H1 (cell line): Measurements from ENCODE around the gene CERS1. TPM values are rescaled to one million over a fixed set of nuclear protein-coding genes. Genes with fewer than 3 reads are reported as not detected.

Experiments used
- CTCF ChIA-PET: fragments of 300-600 bp; sonication (Branson Sonifier 250); formaldehyde crosslinking; loops from one replicate; lab custom pipeline; 2021; ENCODE audit not compliant: partially characterized antibody; lab: Charles Lee
- POLR2A ChIA-PET: fragments of 300-600 bp; sonication (Branson Sonifier 250); formaldehyde crosslinking; loops from one replicate; lab custom pipeline; 2021; ENCODE audit warnings: inconsistent platforms; ENCODE audit not compliant: partially characterized antibody; lab: Charles Lee
- DNase-seq, 2 experiments: peaks; one replicate each; pipeline versions ENCODE4 v3.0.0 to v3.0.0-alpha.2; 2010 to 2022; ENCODE audit warnings: low spot score in 2 of 2, low read depth in 1 of 2, mixed read lengths in 1 of 2
- FAIRE-seq: peaks from 2 replicates; lab custom pipeline; 2011; peaks lifted over from hg19 to GRCh38; lab: Jason Lieb, UNC
- H2AFZ ChIP-seq: 2 replicates; pipeline ENCODE4 v1.8.1; 2012; ENCODE audit warnings: low read length, inconsistent platforms
- H2AK5ac ChIP-seq: 2 replicates; pipeline ENCODE4 v1.6.1; 2013; ENCODE audit warnings: low read depth, low read length
- H2BK120ac ChIP-seq: replicated peaks from 2 replicates; pipeline ENCODE3; 2013; ENCODE audit warnings: low read depth, low read length, inconsistent platforms
- H2BK12ac ChIP-seq: 2 replicates; pipeline ENCODE4 v1.6.1; 2013; ENCODE audit warnings: low read depth, low read length
- H2BK15ac ChIP-seq: 2 replicates; pipeline ENCODE4 v1.6.1; 2013; ENCODE audit warnings: low read length
- H2BK20ac ChIP-seq: 2 replicates; pipeline ENCODE4 v1.6.1; 2013; ENCODE audit warnings: low read length
- H2BK5ac ChIP-seq: 2 replicates; pipeline ENCODE4 v1.6.1; 2013; ENCODE audit warnings: low read depth, low read length
- H3K14ac ChIP-seq: 2 replicates; pipeline ENCODE4 v1.6.1; 2013; ENCODE audit warnings: inconsistent platforms; ENCODE audit not compliant: insufficient read length
- H3K18ac ChIP-seq: 2 replicates; pipeline ENCODE4 v1.6.1; 2013; ENCODE audit warnings: low read length; ENCODE audit errors: extremely low read depth
- H3K23ac ChIP-seq: 2 replicates; pipeline ENCODE4 v1.6.1; 2013; ENCODE audit warnings: inconsistent platforms; ENCODE audit not compliant: insufficient read length
- H3K23me2 ChIP-seq: 2 replicates; pipeline ENCODE4 v1.6.1; 2013; ENCODE audit warnings: low read depth, low read length
- H3K27ac ChIP-seq: 2 replicates; pipeline ENCODE4 v1.6.1; 2011; ENCODE audit warnings: low read depth, low read length, inconsistent platforms
- H3K27me3 ChIP-seq, 4 experiments: replicated peaks in 1 of 4; 1 replicate in 1 of 4; 2 replicates in 3 of 4; pipeline versions ENCODE4 v1.6.1 to v1.8.1; 2011 to 2013; ENCODE audit warnings: low read length in 3 of 4, mild to moderate bottlenecking in 3 of 4, inconsistent platforms in 2 of 4, mixed read lengths in 2 of 4, moderate library complexity in 1 of 4; ENCODE audit not compliant: control insufficient read depth in 3 of 4, insufficient read depth in 3 of 4; ENCODE audit errors: extremely low read depth in 1 of 4
- H3K36me3 ChIP-seq, 4 experiments: 2 replicates each; pipeline versions ENCODE4 v1.6.1 to v1.8.1; 2011 to 2013; ENCODE audit warnings: mild to moderate bottlenecking in 4 of 4, low read length in 3 of 4, moderate library complexity in 2 of 4, control low read depth in 1 of 4, inconsistent platforms in 1 of 4; ENCODE audit not compliant: insufficient read depth in 4 of 4, control insufficient read depth in 2 of 4
- H3K4ac ChIP-seq: replicated peaks from 2 replicates; pipeline ENCODE3; 2013; ENCODE audit warnings: low read length, low read depth, mixed read lengths, inconsistent platforms; ENCODE audit not compliant: insufficient read length
- H3K4me1 ChIP-seq, 4 experiments: replicated peaks in 1 of 4; 1 replicate in 1 of 4; 2 replicates in 3 of 4; pipeline versions ENCODE4 v1.6.1 to v1.8.1; 2011 to 2013; ENCODE audit warnings: low read length in 3 of 4, inconsistent platforms in 2 of 4, mixed read lengths in 1 of 4; ENCODE audit not compliant: insufficient read depth in 4 of 4, control insufficient read depth in 3 of 4
- H3K4me2 ChIP-seq, 2 experiments: 2 replicates each; pipeline versions ENCODE4 v1.6.1 to v1.8.1; 2011 to 2013; ENCODE audit warnings: low read depth in 2 of 2, low read length in 2 of 2, control low read depth in 1 of 2, inconsistent platforms in 1 of 2, mild to moderate bottlenecking in 1 of 2; ENCODE audit not compliant: insufficient read depth in 1 of 2
- H3K4me3 ChIP-seq, 4 experiments: fragments of 200-600, 300-600 bp in 1 of 4; sonication (generic), shearing (Covaris generic), sonication (Bioruptor Twin) in 1 of 4; 2 replicates each; pipeline versions ENCODE4 v1.5.1 to v1.8.1; 2011 to 2016; ENCODE audit warnings: low read length in 4 of 4, low read depth in 3 of 4, control low read depth in 2 of 4, inconsistent platforms in 2 of 4, mild to moderate bottlenecking in 2 of 4, mixed read lengths in 1 of 4, moderate library complexity in 1 of 4; ENCODE audit not compliant: insufficient read depth in 2 of 4; ENCODE audit errors: extremely low read depth in 1 of 4
- H3K56ac ChIP-seq: replicated peaks from 2 replicates; pipeline ENCODE3; 2013; ENCODE audit warnings: low read depth, mild to moderate bottlenecking, mixed read lengths, low read length, inconsistent platforms; ENCODE audit not compliant: insufficient read length
- H3K79me1 ChIP-seq: 2 replicates; pipeline ENCODE4 v1.6.1; 2013; ENCODE audit warnings: low read depth, low read length, control low read depth
- H3K79me2 ChIP-seq, 2 experiments: 2 replicates each; pipeline versions ENCODE4 v1.6.1 to v1.8.1; 2012 to 2013; ENCODE audit warnings: low read length in 2 of 2, mild to moderate bottlenecking in 2 of 2, inconsistent platforms in 1 of 2; ENCODE audit not compliant: insufficient read depth in 2 of 2, control insufficient read depth in 1 of 2
- H3K9ac ChIP-seq, 4 experiments: replicated peaks in 1 of 4; 1 replicate in 1 of 4; 2 replicates in 3 of 4; pipeline versions ENCODE4 v1.6.1 to v1.8.1; 2011 to 2013; ENCODE audit warnings: low read depth in 3 of 4, low read length in 3 of 4, control low read depth in 2 of 4, mild to moderate bottlenecking in 2 of 4, moderate library complexity in 2 of 4, inconsistent platforms in 1 of 4; ENCODE audit errors: extremely low read depth in 1 of 4
- H3K9me3 ChIP-seq, 2 experiments: 2 replicates each; pipeline versions ENCODE4 v1.6.1 to v1.8.1; 2012 to 2013; ENCODE audit warnings: mild to moderate bottlenecking in 2 of 2, moderate library complexity in 2 of 2, control low read depth in 1 of 2, inconsistent platforms in 1 of 2, low read depth in 1 of 2, low read length in 1 of 2, mixed read lengths in 1 of 2; ENCODE audit not compliant: insufficient read depth in 2 of 2
- H4K20me1 ChIP-seq, 2 experiments: replicated peaks in 1 of 2; 2 replicates each; pipeline versions ENCODE3 to v1.8.1; 2011 to 2013; ENCODE audit warnings: inconsistent platforms in 2 of 2, low read length in 2 of 2, mild to moderate bottlenecking in 1 of 2; ENCODE audit not compliant: insufficient read depth in 2 of 2, control insufficient read depth in 1 of 2
- H4K5ac ChIP-seq: 2 replicates; pipeline ENCODE4 v1.6.1; 2013; ENCODE audit warnings: low read length, low read depth, mixed read lengths, inconsistent platforms; ENCODE audit not compliant: insufficient read length
- H4K8ac ChIP-seq: 2 replicates; pipeline ENCODE4 v1.8.0; 2013; ENCODE audit warnings: mild to moderate bottlenecking, moderate library complexity, low read length, inconsistent platforms; ENCODE audit not compliant: insufficient read depth; ENCODE audit errors: extremely low read depth
- H4K91ac ChIP-seq: replicated peaks from 2 replicates; pipeline ENCODE3; 2013; ENCODE audit warnings: low read length, mixed read lengths, inconsistent platforms; ENCODE audit not compliant: insufficient read length
- BCL11A ChIP-seq, 2 experiments: IDR thresholded peaks; one replicate each; pipeline ENCODE4 v1.6.1; 2011; ENCODE audit warnings: low read depth in 2 of 2, low read length in 2 of 2, mild to moderate bottlenecking in 2 of 2
- CBX5 ChIP-seq: fragments of 300-800, 300-1000 bp; sonication (generic); IDR thresholded peaks from 2 replicates; pipeline ENCODE4 v1.7.1; 2016; ENCODE audit warnings: antibody characterized with exemption, low read length, low read depth
- CTBP2 ChIP-seq: IDR thresholded peaks from 2 replicates; pipeline ENCODE4 v1.7.0; 2011; ENCODE audit warnings: borderline replicate concordance, mild to moderate bottlenecking, moderate library complexity, mixed read lengths, low read length; ENCODE audit not compliant: insufficient read depth, insufficient read length
- EZH2 ChIP-seq: fragments of 200-600 bp; sonication (generic); IDR thresholded peaks from 2 replicates; pipeline ENCODE4 v1.7.1; 2012; ENCODE audit warnings: low read depth, mild to moderate bottlenecking, moderate library complexity, low read length, inconsistent platforms; ENCODE audit not compliant: severe bottlenecking
- HDAC2 ChIP-seq, 2 experiments: fragments of 300-600 bp in 1 of 2; sonication (generic) in 1 of 2; IDR thresholded peaks; 2 replicates each; pipeline ENCODE4 v1.6.1; 2011 to 2012; ENCODE audit warnings: low read depth in 2 of 2, low read length in 2 of 2, mild to moderate bottlenecking in 2 of 2, moderate library complexity in 2 of 2, borderline replicate concordance in 1 of 2, inconsistent platforms in 1 of 2
- HDAC6 ChIP-seq: IDR thresholded peaks from one replicate; pipeline ENCODE4 v1.7.1; 2012; ENCODE audit warnings: low read depth, mild to moderate bottlenecking, inconsistent platforms, low read length, moderate library complexity
- KDM5A ChIP-seq: fragments of 200-600 bp; IDR thresholded peaks from 2 replicates; pipeline ENCODE4 v1.7.1; 2012; ENCODE audit warnings: mild to moderate bottlenecking, low read length, inconsistent platforms, mixed read lengths
- SIRT6 ChIP-seq: IDR thresholded peaks from one replicate; pipeline ENCODE4 v1.7.1; 2012; ENCODE audit warnings: low read length, inconsistent platforms
- SP1 ChIP-seq: IDR thresholded peaks from 2 replicates; pipeline ENCODE4 v1.6.1; 2011; ENCODE audit warnings: low read depth, low read length
- SP4 ChIP-seq: IDR thresholded peaks from 2 replicates; pipeline ENCODE4 v1.6.1; 2012; ENCODE audit warnings: low read length, inconsistent platforms
- SRF ChIP-seq: IDR thresholded peaks from 2 replicates; pipeline ENCODE4 v1.6.1; 2011; ENCODE audit warnings: mild to moderate bottlenecking, low read depth, low read length, moderate library complexity
- YY1 ChIP-seq: IDR thresholded peaks from 2 replicates; pipeline ENCODE4 v1.6.1; 2011; ENCODE audit warnings: low read depth, mild to moderate bottlenecking, low read length
- WGBS, 2 experiments: shearing (Covaris generic) in 1 of 2; methylation state at CpG; one replicate each; pipeline versions ENCODE4 v1.1.6 to v1.1.7; 2013 to 2015; ENCODE audit warnings: low lambda C conversion rate in 2 of 2, mixed read lengths in 2 of 2, inconsistent platforms in 1 of 2, low coverage in 1 of 2, missing lambda C conversion rate in 1 of 2; ENCODE audit not compliant: insufficient replicate concordance in 2 of 2, insufficient coverage in 1 of 2, insufficient read length in 1 of 2; ENCODE audit errors: extremely low coverage in 1 of 2, missing lambda C conversion rate in 1 of 2; 5-methylcytosine and 5-hydroxymethylcytosine counted together
- polyA plus RNA-seq, 7 experiments: library from polyadenylated mRNA; depleted of rRNA in 3 of 7; stranded (reverse) in 5 of 7; unstranded in 2 of 7; fragments of >200 nt in 5 of 7; fragments of 200-250 nt in 2 of 7; gene quantifications; 1 replicate in 5 of 7; 2 replicates in 1 of 7; 4 replicates in 1 of 7; pipeline versions ENCODE4 v1.2.1 to v1.2.3, GENCODE V29; 2011 to 2013; ENCODE audit warnings: missing spikeins in 2 of 7, mixed read lengths in 2 of 7
- total RNA-seq: library from RNA; stranded (reverse); fragmentation: NEBNext Ultra II Directional; extraction: Animal tissue kit (Norgen Biotek cat#: 25700); gene quantifications from 2 replicates; pipeline ENCODE4 v1.2.1, GENCODE V29; 2021
- TF ChIP-seq, protein P1 (sequence below): IDR thresholded peaks from 2 replicates; pipeline ENCODE4 v1.6.1; 2012; ENCODE audit warnings: inconsistent platforms
- TF ChIP-seq, protein P2 (sequence below): IDR thresholded peaks from 2 replicates; pipeline ENCODE4 v1.6.1; 2011; ENCODE audit warnings: low read depth, mild to moderate bottlenecking, low read length; ENCODE audit not compliant: insufficient read depth

CERS1 gene
- total and polyA plus RNA-seq, 2 of the 8 experiments (the other 6 are each of a cell fraction or from before 2014, with no cell fraction given), result 18.6 to 51.0 TPM

GRCh38 chr19:18857223-18857622, 38.7 kb downstream of the CERS1 start:
- Histone ChIP-seq H3K79me1 (no peaks in the 10 kb centered on the region), H4K8ac (no peak overlapping the region), H2BK5ac (no peak overlapping the region), H4K91ac (no peak overlapping the region), H2AFZ (no peak overlapping the region), H3K4me2 (no peak overlapping the region), H3K9me3 (no peaks in the 10 kb centered on the region), H3K23ac (no peak overlapping the region), H3K27me3 (no peaks in the 10 kb centered on the region), H3K18ac (no peak overlapping the region), H3K14ac (no peak overlapping the region), H2BK12ac (no peak overlapping the region), H4K5ac (no peak overlapping the region), H3K36me3 (peaks cover 57 to 88% (median 84%) of the 10 kb centered on the region in 4 experiments), H3K4me3 (no peak overlapping the region), H3K23me2 (no peaks in the 10 kb centered on the region), H3K4me1 (no peaks in the 10 kb centered on the region), H2BK20ac (no peak overlapping the region), H3K79me2 (no peaks in the 10 kb centered on the region), H3K56ac (no peak overlapping the region), H2BK15ac (no peak overlapping the region), H3K4ac (no peak overlapping the region), H3K27ac (no peak overlapping the region), H3K9ac (no peak overlapping the region), H2AK5ac (no peak overlapping the region), H4K20me1 (peaks cover 16 to 27% of the 10 kb centered on the region in 2 experiments), H2BK120ac (no peak overlapping the region)
- POLR2A ChIA-PET, result interaction anchor here (1.2 kb wide), 1 partner anchor 264 kb away, joined by 3 read pairs; no protein-coding TSS in a partner anchor
- WGBS, 2 experiments, result 93% methylated on average over 13 of the region's 13 CpGs; no CpG with 5 or more reads in 1 of the 2 experiments
- FAIRE-seq, result no peak
- DNase-seq, result no peak
- CTCF ChIA-PET, result interaction anchor here (1.0 to 15.1 kb wide), 7 partner anchors 9 to 172 kb away, joined by 3 to 247 read pairs (median 4); no protein-coding TSS in a partner anchor
- TF ChIP-seq, protein P1, sequence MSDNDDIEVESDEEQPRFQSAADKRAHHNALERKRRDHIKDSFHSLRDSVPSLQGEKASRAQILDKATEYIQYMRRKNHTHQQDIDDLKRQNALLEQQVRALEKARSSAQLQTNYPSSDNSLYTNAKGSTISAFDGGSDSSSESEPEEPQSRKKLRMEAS, result no peak
- TF ChIP-seq EZH2 (no peak), BCL11A (IDR thresholded peaks at IDR 0.05; ENCODE audit: low read depth in 2 of 2, low read length in 2 of 2) (no peak), SP4 (no peak), HDAC2 (IDR thresholded peaks at IDR 0.05; ENCODE audit: borderline replicate concordance in 1 of 2, low read depth in 2 of 2, low read length in 2 of 2) (no peak), SP1 (no peak), CTBP2 (no peak), CBX5 (no peak), SRF (no peak), YY1 (no peak), KDM5A (no peak), SIRT6 (no peak), HDAC6 (no peak)
- TF ChIP-seq, protein P2, sequence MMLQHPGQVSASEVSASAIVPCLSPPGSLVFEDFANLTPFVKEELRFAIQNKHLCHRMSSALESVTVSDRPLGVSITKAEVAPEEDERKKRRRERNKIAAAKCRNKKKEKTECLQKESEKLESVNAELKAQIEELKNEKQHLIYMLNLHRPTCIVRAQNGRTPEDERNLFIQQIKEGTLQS, result no peak
